Pancreas (tissue), 10 donors: ENCODE results near the gene NOS1. TPM values are rescaled to one million over a fixed set of nuclear protein-coding genes. Genes with fewer than 3 reads are reported as not detected.

ENCODE experiments used
- ATAC-seq, 4 donors: fragments of 200-7000 bp; cut with Tn5 transposase; one replicate each; pipeline versions ENCODE4 v1.8.0 to v1.9.1; 2020; ENCODE audit warnings: mild to moderate bottlenecking in 4 of 4, moderate library complexity in 4 of 4
- DNase-seq, 6 donors: peaks; one replicate each; pipeline ENCODE4 v3.0.0-alpha.2; 2020
- FAIRE-seq: peaks from 2 replicates; lab custom pipeline; 2012; peaks lifted over from hg19 to GRCh38; lab: Jason Lieb, UNC
- H3K27ac ChIP-seq, 4 donors: fragments of 200-600 bp; sonication (generic); 1 replicate in 3 of 4; 2 replicates in 1 of 4; pipeline versions ENCODE4 v1.5.0 to v1.8.0; 2020
- H3K27me3 ChIP-seq, 4 donors: fragments of 200-600 bp; one replicate each; pipeline ENCODE4 v1.8.0; 2021
- H3K36me3 ChIP-seq, 3 donors: fragments of 200-600 bp; sonication (generic) in 1 of 3; one replicate each; pipeline versions ENCODE4 v1.5.0 to v1.8.0; 2020 to 2021
- H3K4me1 ChIP-seq, 3 donors: fragments of 200-600 bp; one replicate each; pipeline ENCODE4 v1.8.0; 2021
- H3K4me3 ChIP-seq, 4 donors: fragments of 200-600 bp; sonication (generic) in 2 of 4; one replicate each; pipeline versions ENCODE4 v1.5.0 to v1.8.0; 2020 to 2021
- H3K9me3 ChIP-seq, 4 donors: fragments of 200-600 bp; one replicate each; pipeline ENCODE4 v1.8.0; 2021
- CTCF ChIP-seq, 4 donors: fragments of 200-600 bp; sonication (generic) in 3 of 4; IDR thresholded peaks; one replicate each; pipeline versions ENCODE4 v1.5.0 to v1.8.0; 2021; ENCODE audit warnings: antibody characterized with exemption in 4 of 4
- WGBS, 2 donors: extraction: QIAGEN DNeasy Blood & Tissue Kit; methylation state at CpG; one replicate each; pipeline ENCODE4 v1.1.7; 2013; 5-methylcytosine and 5-hydroxymethylcytosine counted together
- intact Hi-C, 3 donors: fragments of 100-400 bp; cut with DNase I; formaldehyde crosslinking; loops; one replicate each; pipeline versions ENCODE4 v1.11.1 to v1.14.2; 2022
- polyA plus RNA-seq, 2 donors: library from polyadenylated mRNA; stranded (reverse); fragments of 200-250 nt; gene quantifications; one replicate each; pipeline ENCODE4 v1.2.3, GENCODE V29; 2013
- total RNA-seq, 6 donors: library from RNA; stranded (reverse); fragmentation: NEBNext Ultra II Directional in 4 of 6; extraction: Animal tissue kit (Norgen Biotek cat#: 25700) in 4 of 6; gene quantifications; one replicate each; pipeline versions ENCODE4 v1.2.1 to v1.2.4, GENCODE V29; 2021 to 2023
- donor health status: healthy with polysubstance abuse.
- donor health status: DM: no; HTN: no; CAD: no; lungs with moderate emphysema.
- donor health status: DM: no; HTN: no; CAD: no.
- donor health status: control.
- donor health status: control.
- donor health status: Bipolar disorder and iron deficiency.
- donor health status: DM: yes; HTN: yes; CAD: no.
- donor health status: DM: no; HTN: no; CAD: no.
- donor health status: DM: no; HTN: no; CAD: no.
- donor health status: DM: yes; HTN: yes; CAD: no.

NOS1 gene
- total and polyA plus RNA-seq, 8 donors: 0.14 to 2.0 (median 0.91) TPM

GRCh38 chr12:117333331-117333881 lies 28.0 kb downstream of the NOS1 start:
- Histone ChIP-seq H3K27ac (no peak overlapping the region), H3K4me3 (no peak overlapping the region), H3K27me3 (no peaks in the 10 kb centered on the region), H3K4me1 (no peaks in the 10 kb centered on the region), H3K36me3 (no peaks in the 10 kb centered on the region), H3K9me3 (no peaks in the 10 kb centered on the region)
- no peak for DNase-seq
- ATAC-seq: no peak
- TF ChIP-seq CTCF (IDR thresholded peaks at IDR 0.05): no peak
- 68 to 88% methylated on average over 13 of the region's 13 CpGs for WGBS, 2 donors
- intact Hi-C loops: no loop called here
- FAIRE-seq: no peak

- no peak overlapping the region for H3K4me3 ChIP-seq
- H3K27ac ChIP-seq: no peak overlapping the region
- H3K36me3 ChIP-seq: no peaks in the 10 kb centered on the region
- H3K9me3 ChIP-seq: no peaks in the 10 kb centered on the region
- no peaks in the 10 kb centered on the region for H3K27me3 ChIP-seq
- intact Hi-C loops: no loop called here
- no peaks in the 10 kb centered on the region for H3K4me1 ChIP-seq
- 67 to 75% methylated on average over 5 of the region's 5 CpGs for WGBS, 2 donors
- FAIRE-seq (no peak), DNase-seq (no peak), ATAC-seq (no peak)
- no peak for TF ChIP-seq CTCF (IDR thresholded peaks at IDR 0.05)
These were observed 29.7 kb downstream of the NOS1 start for GRCh38 chr12:117331691-117332090.

GRCh38 chr12:117330441-117331113 lies 30.8 kb downstream of the NOS1 start:
- no peaks in the 10 kb centered on the region for H3K4me1 ChIP-seq
- 90 to 92% methylated on average over 27 of the region's 27 CpGs for WGBS, 2 donors
- no peak overlapping the region for H3K27ac ChIP-seq
- TF ChIP-seq CTCF (IDR thresholded peaks at IDR 0.05): no peak
- H3K4me3 ChIP-seq: no peak overlapping the region
- H3K9me3 ChIP-seq: no peaks in the 10 kb centered on the region
- no peaks in the 10 kb centered on the region for H3K36me3 ChIP-seq
- FAIRE-seq (no peak), DNase-seq (no peak), ATAC-seq (no peak)
- intact Hi-C loops: no loop called here
- H3K27me3 ChIP-seq: no peaks in the 10 kb centered on the region

- DNase-seq (no peak), FAIRE-seq (no peak), ATAC-seq (no peak)
- intact Hi-C loops: no loop called here
- no peak overlapping the region for H3K27ac ChIP-seq
- no peak overlapping the region for H3K4me3 ChIP-seq
- no peaks in the 10 kb centered on the region for H3K4me1 ChIP-seq
- no peaks in the 10 kb centered on the region for H3K36me3 ChIP-seq
- H3K27me3 ChIP-seq: no peaks in the 10 kb centered on the region
- TF ChIP-seq CTCF (IDR thresholded peaks at IDR 0.05): no peak
- WGBS, 2 donors: 85 to 94% methylated on average over 8 of the region's 8 CpGs
- no peaks in the 10 kb centered on the region for H3K9me3 ChIP-seq
These were observed 31.7 kb downstream of the NOS1 start for GRCh38 chr12:117329756-117330155.

- Histone ChIP-seq H3K9me3 (no peaks in the 10 kb centered on the region), H3K36me3 (no peaks in the 10 kb centered on the region), H3K27me3 (no peaks in the 10 kb centered on the region), H3K4me1 (no peaks in the 10 kb centered on the region), H3K27ac (no peak overlapping the region), H3K4me3 (no peak overlapping the region)
- 87 to 92% methylated on average over 13 of the region's 13 CpGs for WGBS, 2 donors
- ATAC-seq (no peak), FAIRE-seq (no peak), DNase-seq (no peak)
- TF ChIP-seq CTCF (IDR thresholded peaks at IDR 0.05): no peak
- intact Hi-C loops: no loop called here
These were observed 32.8 kb downstream of the NOS1 start for GRCh38 chr12:117328556-117329100.
